Measurements from ENCODE around the gene ZNF618. TPM values are rescaled to one million over a fixed set of nuclear protein-coding genes. Genes with fewer than 3 reads are reported as not detected.

ZNF618 gene
- total RNA-seq, 2 donors from 2014 or later: 4.6 to 11.3 TPM

GRCh38 chr9:114078781-114079156, 202.7 kb downstream of the ZNF618 start:
- DNase-seq (ENCODE audit: low spot score): no peak
- no peaks in the 10 kb centered on the region for H3K9me3 ChIP-seq
- no peak overlapping the region for H3K27ac ChIP-seq
- H3K4me3 ChIP-seq: no peak overlapping the region
- H3K27me3 ChIP-seq (replicated peaks; ENCODE audit: insufficient read depth): no peaks in the 10 kb centered on the region
- no peaks in the 10 kb centered on the region for H3K36me3 ChIP-seq
- 71% methylated on average over 7 of the region's 7 CpGs for WGBS
- H3K4me1 ChIP-seq (replicated peaks): no peaks in the 10 kb centered on the region
- TF ChIP-seq, protein P1, sequence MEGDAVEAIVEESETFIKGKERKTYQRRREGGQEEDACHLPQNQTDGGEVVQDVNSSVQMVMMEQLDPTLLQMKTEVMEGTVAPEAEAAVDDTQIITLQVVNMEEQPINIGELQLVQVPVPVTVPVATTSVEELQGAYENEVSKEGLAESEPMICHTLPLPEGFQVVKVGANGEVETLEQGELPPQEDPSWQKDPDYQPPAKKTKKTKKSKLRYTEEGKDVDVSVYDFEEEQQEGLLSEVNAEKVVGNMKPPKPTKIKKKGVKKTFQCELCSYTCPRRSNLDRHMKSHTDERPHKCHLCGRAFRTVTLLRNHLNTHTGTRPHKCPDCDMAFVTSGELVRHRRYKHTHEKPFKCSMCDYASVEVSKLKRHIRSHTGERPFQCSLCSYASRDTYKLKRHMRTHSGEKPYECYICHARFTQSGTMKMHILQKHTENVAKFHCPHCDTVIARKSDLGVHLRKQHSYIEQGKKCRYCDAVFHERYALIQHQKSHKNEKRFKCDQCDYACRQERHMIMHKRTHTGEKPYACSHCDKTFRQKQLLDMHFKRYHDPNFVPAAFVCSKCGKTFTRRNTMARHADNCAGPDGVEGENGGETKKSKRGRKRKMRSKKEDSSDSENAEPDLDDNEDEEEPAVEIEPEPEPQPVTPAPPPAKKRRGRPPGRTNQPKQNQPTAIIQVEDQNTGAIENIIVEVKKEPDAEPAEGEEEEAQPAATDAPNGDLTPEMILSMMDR (IDR thresholded peaks at IDR 0.05): no peak
- TF ChIP-seq POLR2AphosphoS5 (IDR thresholded peaks at IDR 0.05) (no peak), POLR2A (IDR thresholded peaks at IDR 0.05) (no peak)
- intact Hi-C loops (cut with DNase I): no loop called here

DNA sequence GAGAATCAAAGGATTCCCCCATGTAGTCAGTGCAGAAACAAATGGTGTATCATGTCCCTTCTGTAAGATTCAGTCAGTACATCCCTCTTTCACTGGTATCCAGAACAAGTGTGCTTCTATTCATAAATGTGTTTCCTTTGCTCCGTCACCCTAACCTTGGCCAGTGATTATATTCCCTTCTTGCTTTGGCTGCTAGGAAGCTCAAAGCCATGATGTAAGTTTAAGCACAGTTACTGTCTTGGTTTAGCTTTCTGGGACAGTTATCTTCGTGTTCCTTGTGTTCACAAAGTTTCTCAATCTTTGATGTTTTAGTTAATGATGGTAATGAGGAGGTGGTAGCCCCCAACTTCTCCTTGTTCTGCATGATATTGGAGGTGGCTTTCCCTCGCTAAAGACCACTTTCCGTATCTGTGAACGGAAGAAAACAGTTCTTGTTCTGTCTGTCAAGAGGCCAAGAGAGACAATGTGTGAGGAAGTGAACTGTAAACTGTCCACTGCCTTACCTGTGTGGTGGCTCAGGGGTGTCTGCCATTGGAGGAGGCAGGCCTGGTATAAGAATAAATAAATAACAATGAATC, 204.2 kb downstream of the ZNF618 start:
- DNase-seq (ENCODE audit: low spot score): peak; percentile 43
- intact Hi-C loops (cut with DNase I): loop anchor here (5.0 kb wide), 1 partner anchor 77 kb away; the partner anchor contains the start of gene COL27A1
- Histone ChIP-seq H3K4me3 (no peak overlapping the region), H3K36me3 (no peaks in the 10 kb centered on the region), H3K4me1 (replicated peaks) (no peaks in the 10 kb centered on the region), H3K27ac (peak overlapping the region; percentile 63 to 64), H3K9me3 (no peaks in the 10 kb centered on the region), H3K27me3 (replicated peaks; ENCODE audit: insufficient read depth) (no peaks in the 10 kb centered on the region)
- TF ChIP-seq POLR2AphosphoS5 (IDR thresholded peaks at IDR 0.05) (no peak), POLR2A (IDR thresholded peaks at IDR 0.05) (no peak)
- TF ChIP-seq, protein P1 (IDR thresholded peaks at IDR 0.05): no peak
- WGBS: 73% methylated on average over 5 of the region's 5 CpGs

GRCh38 chr9:114080773-114081440, 204.8 kb downstream of the ZNF618 start:
- H3K9me3 ChIP-seq: no peaks in the 10 kb centered on the region
- DNase-seq (ENCODE audit: low spot score): peak; percentile 57
- H3K27me3 ChIP-seq (replicated peaks; ENCODE audit: insufficient read depth): no peaks in the 10 kb centered on the region
- TF ChIP-seq POLR2A (IDR thresholded peaks at IDR 0.05) (no peak), POLR2AphosphoS5 (IDR thresholded peaks at IDR 0.05) (peak; percentile 46)
- TF ChIP-seq, protein P1 (IDR thresholded peaks at IDR 0.05): peak in 1 of 4 experiments; percentile 2
- no peaks in the 10 kb centered on the region for H3K4me1 ChIP-seq (replicated peaks)
- H3K36me3 ChIP-seq: no peaks in the 10 kb centered on the region
- no peak overlapping the region for H3K4me3 ChIP-seq
- WGBS: 64% methylated on average over 7 of the region's 7 CpGs
- H3K27ac ChIP-seq: peak overlapping the region; percentile 63 to 64
- intact Hi-C loops (cut with DNase I): loop anchor here (5.0 kb wide), 1 partner anchor 76 kb away; the partner anchor contains the start of gene COL27A1

- no peaks in the 10 kb centered on the region for H3K36me3 ChIP-seq
- H3K4me1 ChIP-seq (replicated peaks): no peaks in the 10 kb centered on the region
- H3K27me3 ChIP-seq (replicated peaks; ENCODE audit: insufficient read depth): no peaks in the 10 kb centered on the region
- H3K27ac ChIP-seq: peak overlapping the region; percentile 63 to 64
- TF ChIP-seq POLR2AphosphoS5 (IDR thresholded peaks at IDR 0.05): no peak
- no peak for TF ChIP-seq POLR2A (IDR thresholded peaks at IDR 0.05)
- TF ChIP-seq, protein P1 (IDR thresholded peaks at IDR 0.05): no peak
- no peaks in the 10 kb centered on the region for H3K9me3 ChIP-seq
- intact Hi-C loops (cut with DNase I): loop anchor here (2.0 to 5.0 kb wide), 2 partner anchors 76 to 209 kb away; partner anchors contain the start of gene COL27A1
- no peak for DNase-seq (ENCODE audit: low spot score)
- no peak overlapping the region for H3K4me3 ChIP-seq
- 87% methylated on average over 6 of the region's 6 CpGs for WGBS
Observed at GRCh38 chr9:114081441-114082016, 205.4 kb downstream of the ZNF618 start.

All from prostate gland (tissue), 2 donors.